ENCODE measurements around the gene EPB41L4B.

EPB41L4B gene

GRCh38 chr9:109164042-109164441, 156.8 kb downstream of the EPB41L4B start:
- Histone ChIP-seq H3K36me3 (ENCODE audit: insufficient read depth, low read length) (no peaks in the 10 kb centered on the region), H3K27me3 (ENCODE audit: insufficient read depth, low read length) (peaks cover 41% of the 10 kb centered on the region), H2AFZ (ENCODE audit: low read length, unreplicated experiment) (no peak overlapping the region), H3K27ac (ENCODE audit: low read depth, low read length) (no peak overlapping the region), H3K4me1 (ENCODE audit: control insufficient read depth, insufficient read depth, low read length, unreplicated experiment) (no peaks in the 10 kb centered on the region), H3K4me3 (ENCODE audit: low read depth, low read length) (no peak overlapping the region), H3K79me2 (ENCODE audit: control insufficient read depth, insufficient read depth, low read length, unreplicated experiment) (no peaks in the 10 kb centered on the region)

DNA sequence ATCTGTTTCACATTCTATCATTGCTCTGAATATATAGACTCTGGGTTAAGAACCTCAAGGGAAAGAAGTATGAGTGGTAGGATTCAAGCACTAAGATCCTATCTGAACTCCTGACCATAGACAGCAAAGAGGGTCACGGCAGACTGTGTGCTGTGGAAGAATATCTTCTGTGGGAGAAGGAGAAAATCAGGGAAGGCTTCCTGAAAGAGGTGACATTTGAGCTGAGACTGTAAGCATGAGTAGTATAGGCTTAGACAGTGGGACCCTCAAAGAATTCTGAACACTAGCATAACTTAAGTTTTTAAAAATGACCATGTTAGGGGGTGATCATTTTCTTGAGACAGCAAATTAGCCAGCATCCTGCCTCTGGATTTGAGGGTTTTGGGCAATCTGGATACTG, 157.7 kb downstream of the EPB41L4B start:
- Histone ChIP-seq H3K79me2 (ENCODE audit: control insufficient read depth, insufficient read depth, low read length, unreplicated experiment) (no peaks in the 10 kb centered on the region), H3K4me1 (ENCODE audit: control insufficient read depth, insufficient read depth, low read length, unreplicated experiment) (no peaks in the 10 kb centered on the region), H3K27ac (ENCODE audit: low read depth, low read length) (no peak overlapping the region), H3K27me3 (ENCODE audit: insufficient read depth, low read length) (peaks cover 41% of the 10 kb centered on the region), H2AFZ (ENCODE audit: low read length, unreplicated experiment) (no peak overlapping the region), H3K4me3 (ENCODE audit: low read depth, low read length) (no peak overlapping the region), H3K36me3 (ENCODE audit: insufficient read depth, low read length) (no peaks in the 10 kb centered on the region)

GRCh38 chr9:109162677-109163076, 158.2 kb downstream of the EPB41L4B start:
- peaks cover 40% of the 10 kb centered on the region for H3K27me3 ChIP-seq (ENCODE audit: insufficient read depth, low read length)
- no peak overlapping the region for H2AFZ ChIP-seq (ENCODE audit: low read length, unreplicated experiment)
- no peak overlapping the region for H3K27ac ChIP-seq (ENCODE audit: low read depth, low read length)

GRCh38 chr9:109161471-109161870, 159.4 kb downstream of the EPB41L4B start:
- Histone ChIP-seq H3K27me3 (ENCODE audit: insufficient read depth, low read length) (peaks cover 32% of the 10 kb centered on the region), H2AFZ (ENCODE audit: low read length, unreplicated experiment) (no peak overlapping the region), H3K4me3 (ENCODE audit: low read depth, low read length) (no peak overlapping the region), H3K79me2 (ENCODE audit: control insufficient read depth, insufficient read depth, low read length, unreplicated experiment) (no peaks in the 10 kb centered on the region), H3K36me3 (ENCODE audit: insufficient read depth, low read length) (no peaks in the 10 kb centered on the region), H3K27ac (ENCODE audit: low read depth, low read length) (no peak overlapping the region), H3K4me1 (ENCODE audit: control insufficient read depth, insufficient read depth, low read length, unreplicated experiment) (no peaks in the 10 kb centered on the region)

More at GRCh38 chr9:109162677-109163076, 158.2 kb downstream of the EPB41L4B start:
- H3K79me2 ChIP-seq (ENCODE audit: control insufficient read depth, insufficient read depth, low read length, unreplicated experiment) = no peaks in the 10 kb centered on the region
- H3K36me3 ChIP-seq (ENCODE audit: insufficient read depth, low read length) = no peaks in the 10 kb centered on the region
- H3K4me3 ChIP-seq (ENCODE audit: low read depth, low read length) = no peak overlapping the region
- no peaks in the 10 kb centered on the region for H3K4me1 ChIP-seq (ENCODE audit: control insufficient read depth, insufficient read depth, low read length, unreplicated experiment)

GRCh38 chr9:109159583-109159982, 161.3 kb downstream of the EPB41L4B start:
- Histone ChIP-seq H3K79me2 (ENCODE audit: control insufficient read depth, insufficient read depth, low read length, unreplicated experiment) (no peaks in the 10 kb centered on the region), H3K4me1 (ENCODE audit: control insufficient read depth, insufficient read depth, low read length, unreplicated experiment) (no peaks in the 10 kb centered on the region), H3K27ac (ENCODE audit: low read depth, low read length) (no peak overlapping the region), H3K4me3 (ENCODE audit: low read depth, low read length) (no peak overlapping the region), H3K27me3 (ENCODE audit: insufficient read depth, low read length) (peaks cover 13% of the 10 kb centered on the region), H3K36me3 (ENCODE audit: insufficient read depth, low read length) (no peaks in the 10 kb centered on the region), H2AFZ (ENCODE audit: low read length, unreplicated experiment) (no peak overlapping the region)

GRCh38 chr9:109158651-109159050, 162.2 kb downstream of the EPB41L4B start:
- no peaks in the 10 kb centered on the region for H3K79me2 ChIP-seq (ENCODE audit: control insufficient read depth, insufficient read depth, low read length, unreplicated experiment)
- H3K36me3 ChIP-seq (ENCODE audit: insufficient read depth, low read length) = no peaks in the 10 kb centered on the region
- H2AFZ ChIP-seq (ENCODE audit: low read length, unreplicated experiment) = no peak overlapping the region
- H3K27me3 ChIP-seq (ENCODE audit: insufficient read depth, low read length) = peaks cover 18% of the 10 kb centered on the region
- no peaks in the 10 kb centered on the region for H3K4me1 ChIP-seq (ENCODE audit: control insufficient read depth, insufficient read depth, low read length, unreplicated experiment)
- H3K27ac ChIP-seq (ENCODE audit: low read depth, low read length) = no peak overlapping the region
- no peak overlapping the region for H3K4me3 ChIP-seq (ENCODE audit: low read depth, low read length)

DNA sequence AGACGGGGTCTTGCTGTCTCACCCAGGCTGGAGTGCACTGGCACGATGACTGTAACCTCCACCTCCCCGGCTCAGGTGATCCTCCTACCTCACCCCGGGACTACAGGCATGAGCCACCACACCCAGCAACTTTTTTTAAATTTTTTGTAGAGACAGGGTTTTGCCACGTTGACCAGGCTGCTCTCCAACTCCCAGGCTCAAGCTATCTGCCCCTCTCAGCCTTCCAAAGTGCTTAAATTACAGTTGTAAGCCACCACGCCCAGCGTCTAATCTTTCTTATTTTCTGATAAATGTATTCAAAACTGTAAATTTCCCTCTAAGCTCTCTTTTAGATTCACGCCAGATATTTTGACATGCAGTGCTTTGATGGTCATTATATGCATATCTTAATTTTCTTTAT, 164.2 kb downstream of the EPB41L4B start:
- H3K4me3 ChIP-seq (ENCODE audit: low read depth, low read length) = no peak overlapping the region
- no peaks in the 10 kb centered on the region for H3K79me2 ChIP-seq (ENCODE audit: control insufficient read depth, insufficient read depth, low read length, unreplicated experiment)
- H3K36me3 ChIP-seq (ENCODE audit: insufficient read depth, low read length) = no peaks in the 10 kb centered on the region
- no peak overlapping the region for H3K27ac ChIP-seq (ENCODE audit: low read depth, low read length)
- H3K27me3 ChIP-seq (ENCODE audit: insufficient read depth, low read length) = peaks cover 13% of the 10 kb centered on the region
- no peak overlapping the region for H2AFZ ChIP-seq (ENCODE audit: low read length, unreplicated experiment)
- no peaks in the 10 kb centered on the region for H3K4me1 ChIP-seq (ENCODE audit: control insufficient read depth, insufficient read depth, low read length, unreplicated experiment)

DNA sequence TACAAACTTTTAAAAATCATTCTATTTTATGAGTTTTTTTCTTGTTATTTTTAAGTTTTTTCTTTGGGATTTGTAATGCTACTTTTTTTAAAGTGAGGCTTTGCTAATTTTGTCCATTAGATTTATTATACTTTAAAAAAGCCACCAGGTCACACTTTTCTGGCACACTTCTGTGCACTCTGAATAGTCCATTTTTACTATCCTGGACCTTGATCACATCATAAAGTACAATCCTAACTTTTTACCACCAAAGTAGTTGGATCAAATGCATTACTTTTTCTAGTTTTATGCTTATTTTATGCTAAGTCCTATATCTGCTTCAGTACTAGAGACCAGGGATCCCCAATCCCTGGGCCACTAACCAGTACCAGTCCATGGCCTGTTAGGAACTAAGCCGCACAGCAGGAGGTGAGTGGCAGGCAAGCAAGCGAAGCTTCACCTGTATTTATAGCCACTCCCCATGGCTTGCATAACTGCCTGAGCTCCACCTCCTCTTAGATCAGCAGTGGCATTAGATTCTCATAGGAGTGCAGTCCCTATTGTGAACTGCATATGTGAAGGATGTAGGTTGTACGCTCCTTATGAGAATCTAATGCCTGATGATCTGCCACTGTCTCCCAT, 169.8 kb downstream of the EPB41L4B start:
- Histone ChIP-seq H3K27me3 (ENCODE audit: insufficient read depth, low read length) (peaks cover 20% of the 10 kb centered on the region; the same call in 1 of the 2 replicates), H3K4me1 (ENCODE audit: control insufficient read depth, insufficient read depth, low read length, unreplicated experiment) (no peaks in the 10 kb centered on the region), H3K27ac (ENCODE audit: low read depth, low read length) (no peak overlapping the region), H2AFZ (ENCODE audit: low read length, unreplicated experiment) (no peak overlapping the region), H3K4me3 (ENCODE audit: low read depth, low read length) (no peak overlapping the region), H3K36me3 (ENCODE audit: insufficient read depth, low read length) (no peaks in the 10 kb centered on the region), H3K79me2 (ENCODE audit: control insufficient read depth, insufficient read depth, low read length, unreplicated experiment) (no peaks in the 10 kb centered on the region)

- Histone ChIP-seq H3K27ac (ENCODE audit: low read depth, low read length) (no peak overlapping the region), H3K4me1 (ENCODE audit: control insufficient read depth, insufficient read depth, low read length, unreplicated experiment) (no peaks in the 10 kb centered on the region), H2AFZ (ENCODE audit: low read length, unreplicated experiment) (no peak overlapping the region), H3K4me3 (ENCODE audit: low read depth, low read length) (no peak overlapping the region), H3K79me2 (ENCODE audit: control insufficient read depth, insufficient read depth, low read length, unreplicated experiment) (no peaks in the 10 kb centered on the region), H3K27me3 (ENCODE audit: insufficient read depth, low read length) (peaks cover 20% of the 10 kb centered on the region; the same call in 1 of the 2 replicates), H3K36me3 (ENCODE audit: insufficient read depth, low read length) (no peaks in the 10 kb centered on the region)
These were observed 171.1 kb downstream of the EPB41L4B start for GRCh38 chr9:109149722-109150121.

- H3K4me3 ChIP-seq (ENCODE audit: low read depth, low read length) = no peak overlapping the region
These were observed 171.8 kb downstream of the EPB41L4B start for GRCh38 chr9:109149089-109149488.

GRCh38 chr9:109145051-109145450, 175.8 kb downstream of the EPB41L4B start:
- H3K27me3 ChIP-seq (ENCODE audit: insufficient read depth, low read length) = 0 out of 2 replicates have a peak, but pooled peaks cover 7% of the 10 kb centered on the region
- no peaks in the 10 kb centered on the region for H3K79me2 ChIP-seq (ENCODE audit: control insufficient read depth, insufficient read depth, low read length, unreplicated experiment)
- H3K4me1 ChIP-seq (ENCODE audit: control insufficient read depth, insufficient read depth, low read length, unreplicated experiment) = peaks cover 3% of the 10 kb centered on the region
- H3K27ac ChIP-seq (ENCODE audit: low read depth, low read length) = no peak overlapping the region
- H3K36me3 ChIP-seq (ENCODE audit: insufficient read depth, low read length) = no peaks in the 10 kb centered on the region
- no peak overlapping the region for H3K4me3 ChIP-seq (ENCODE audit: low read depth, low read length)
- H2AFZ ChIP-seq (ENCODE audit: low read length, unreplicated experiment) = no peak overlapping the region

More at GRCh38 chr9:109149089-109149488, 171.8 kb downstream of the EPB41L4B start:
- H3K36me3 ChIP-seq (ENCODE audit: insufficient read depth, low read length) = no peaks in the 10 kb centered on the region
- no peak overlapping the region for H2AFZ ChIP-seq (ENCODE audit: low read length, unreplicated experiment)
- H3K79me2 ChIP-seq (ENCODE audit: control insufficient read depth, insufficient read depth, low read length, unreplicated experiment) = no peaks in the 10 kb centered on the region
- H3K27ac ChIP-seq (ENCODE audit: low read depth, low read length) = no peak overlapping the region
- peaks cover 16% of the 10 kb centered on the region; the same call in 1 of the 2 replicates for H3K27me3 ChIP-seq (ENCODE audit: insufficient read depth, low read length)
- peaks cover under 1% of the 10 kb centered on the region for H3K4me1 ChIP-seq (ENCODE audit: control insufficient read depth, insufficient read depth, low read length, unreplicated experiment)

Data from ACC112 (cell line).